T-helper 2 cell (primary cell): ENCODE data around the gene UCK2.
A peak's percentile ranks its signal among the peaks of the same experiment; 100 is the strongest.

Source experiments
- DNase-seq, 5 experiments: peaks; one replicate each; pipeline versions ENCODE4 v3.0.0 to v3.0.0-alpha.2; 2012 to 2022

The UCK2 gene

GRCh38 chr1:165882168-165882837 is 54.9 kb downstream of the UCK2 start:
- DNase-seq: no peak

DNA sequence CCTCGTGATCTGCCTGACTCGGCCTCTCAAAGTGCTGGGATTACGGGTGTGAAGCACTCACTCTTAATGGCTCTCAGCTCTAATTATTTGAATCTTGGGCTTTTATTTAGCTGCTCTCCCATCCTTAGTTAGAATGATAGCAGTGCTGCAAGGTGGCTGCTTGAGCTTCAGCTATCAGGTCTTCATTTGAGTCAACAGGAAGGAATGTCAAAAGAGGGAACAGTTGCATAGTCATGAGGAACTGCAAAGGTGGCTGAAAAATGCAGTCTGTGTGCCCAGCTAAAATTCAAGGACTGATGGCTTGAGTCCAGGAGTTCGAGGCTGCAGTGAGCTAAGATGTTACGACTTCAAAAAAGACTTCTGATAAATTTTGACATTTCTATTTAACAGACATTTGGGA is 55.6 kb downstream of the UCK2 start:
- DNase-seq: no peak

DNA sequence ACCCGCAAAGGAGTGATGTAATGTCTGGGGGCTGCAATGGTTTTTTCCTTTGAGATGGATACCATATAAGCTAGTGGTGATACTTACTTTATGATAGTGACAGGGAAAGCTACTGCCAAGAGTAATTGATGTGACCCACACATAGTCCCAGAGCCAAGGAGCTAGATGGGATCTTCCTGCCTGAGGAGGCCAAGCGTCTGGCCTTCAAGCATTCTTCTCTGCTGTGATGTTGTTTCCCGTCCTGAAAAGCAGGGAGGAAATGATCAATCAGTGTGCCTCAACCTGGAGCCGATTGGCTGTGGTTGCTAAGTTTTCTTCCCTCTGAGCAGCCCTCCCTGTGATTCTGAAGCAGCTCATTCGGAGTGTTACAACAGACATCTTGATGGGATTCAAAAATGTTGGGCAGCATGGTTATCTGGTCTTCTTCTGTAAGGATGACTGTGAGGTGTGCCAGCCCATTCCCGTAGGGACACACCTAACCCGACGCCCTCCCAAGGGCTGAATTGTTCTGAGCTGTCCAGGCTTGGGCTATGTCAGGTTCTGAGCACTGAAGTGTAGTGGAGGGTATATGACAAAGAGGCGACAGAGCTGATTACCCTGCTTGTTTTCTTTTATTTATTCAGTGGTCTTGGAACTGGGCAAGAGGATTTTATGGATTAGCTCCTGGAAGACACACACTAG is 56.7 kb downstream of the UCK2 start:
- no peak for DNase-seq

- no peak for DNase-seq
These were observed 57.4 kb downstream of the UCK2 start for GRCh38 chr1:165884690-165885304.

DNA sequence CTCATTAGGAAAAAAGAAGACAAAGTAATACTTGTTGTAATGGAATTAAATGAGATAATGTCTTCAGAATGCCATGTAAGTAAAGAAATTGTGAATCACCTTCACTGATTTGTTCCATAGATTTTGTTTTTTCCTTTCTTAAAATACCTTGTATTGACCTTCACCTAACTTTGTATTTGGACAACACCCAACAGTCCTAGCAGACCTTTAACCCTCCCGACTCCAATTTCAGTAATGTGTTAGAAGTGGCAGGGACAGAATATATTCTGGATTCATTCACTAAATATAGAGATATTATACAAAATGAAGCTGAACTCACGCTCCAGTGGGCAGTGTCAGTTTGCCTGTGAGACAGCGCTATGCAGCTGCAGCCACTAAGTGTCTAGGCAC is 57.9 kb downstream of the UCK2 start:
- DNase-seq: no peak

- no peak for DNase-seq
These were observed 58.8 kb downstream of the UCK2 start for GRCh38 chr1:165886193-165886592.

DNA sequence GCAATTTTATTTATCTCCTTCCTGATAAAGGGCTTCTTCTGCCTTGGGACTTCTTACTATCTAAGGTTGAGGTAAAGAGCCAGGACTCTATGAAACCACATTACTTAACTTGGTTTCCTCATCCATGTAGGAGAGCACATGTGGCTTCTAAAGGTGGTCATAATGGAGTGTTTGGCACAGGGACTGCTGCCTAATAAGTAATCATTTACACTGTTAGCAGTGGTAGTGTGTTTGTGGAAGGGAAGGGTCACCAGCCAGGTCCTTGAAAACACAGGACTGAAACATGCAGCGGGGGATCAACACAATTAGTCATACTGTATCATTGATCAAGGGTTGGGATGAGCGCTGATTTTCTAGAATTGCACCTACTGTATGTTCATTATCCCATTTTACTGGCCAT is 59.6 kb downstream of the UCK2 start:
- DNase-seq: no peak

GRCh38 chr1:165887877-165888551 is 60.6 kb downstream of the UCK2 start:
- no peak for DNase-seq

GRCh38 chr1:165888552-165888920 is 61.1 kb downstream of the UCK2 start:
- DNase-seq: no peak

- no peak for DNase-seq
These were observed 63.3 kb downstream of the UCK2 start for GRCh38 chr1:165890684-165891083.

- DNase-seq: no peak
These were observed 63.9 kb downstream of the UCK2 start for GRCh38 chr1:165891111-165891860.

GRCh38 chr1:165892935-165893334 is 65.5 kb downstream of the UCK2 start:
- no peak for DNase-seq

- no peak for DNase-seq
These were observed 66.1 kb downstream of the UCK2 start for GRCh38 chr1:165893507-165893906.

DNA sequence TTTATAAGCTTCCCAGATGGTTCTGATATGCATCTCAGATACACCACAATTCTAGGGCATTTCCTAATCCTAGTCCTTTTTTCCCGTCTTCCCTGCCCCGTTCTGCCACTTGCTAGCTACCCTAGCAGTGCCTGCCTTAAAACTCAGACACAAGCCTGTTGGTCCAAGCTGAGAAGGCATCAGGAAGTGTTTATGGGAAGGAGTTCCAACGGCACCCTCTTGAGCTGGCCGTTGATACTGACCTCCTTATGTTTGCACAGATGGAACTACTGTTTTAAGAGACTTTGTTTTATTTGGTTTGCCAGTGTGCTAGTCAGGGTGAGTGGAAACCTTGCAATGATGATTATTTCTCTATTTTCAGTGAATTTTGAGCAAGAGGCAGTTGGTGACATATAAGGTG is 67.2 kb downstream of the UCK2 start:
- DNase-seq: no peak

DNA sequence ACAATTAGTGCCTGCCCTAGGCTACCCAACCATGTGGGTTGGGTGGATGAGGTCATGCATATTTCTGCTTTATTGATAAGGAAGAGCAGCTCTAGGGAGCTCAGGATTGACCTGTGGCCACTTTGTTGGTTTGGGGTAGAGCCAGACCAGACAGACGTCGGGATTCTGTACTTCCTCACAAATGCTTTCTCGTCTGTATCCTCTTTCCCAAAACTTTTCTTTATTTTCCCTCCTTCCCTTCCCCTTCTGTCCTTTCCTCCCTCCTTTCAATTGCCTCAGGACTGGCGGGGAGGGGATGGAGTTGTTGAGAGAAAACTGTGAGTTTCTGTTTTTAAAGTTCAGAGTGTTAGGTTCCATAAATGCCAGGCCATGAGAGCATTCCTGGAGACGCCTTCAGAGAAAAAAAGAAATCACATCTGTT is 68.0 kb downstream of the UCK2 start:
- no peak for DNase-seq

DNA sequence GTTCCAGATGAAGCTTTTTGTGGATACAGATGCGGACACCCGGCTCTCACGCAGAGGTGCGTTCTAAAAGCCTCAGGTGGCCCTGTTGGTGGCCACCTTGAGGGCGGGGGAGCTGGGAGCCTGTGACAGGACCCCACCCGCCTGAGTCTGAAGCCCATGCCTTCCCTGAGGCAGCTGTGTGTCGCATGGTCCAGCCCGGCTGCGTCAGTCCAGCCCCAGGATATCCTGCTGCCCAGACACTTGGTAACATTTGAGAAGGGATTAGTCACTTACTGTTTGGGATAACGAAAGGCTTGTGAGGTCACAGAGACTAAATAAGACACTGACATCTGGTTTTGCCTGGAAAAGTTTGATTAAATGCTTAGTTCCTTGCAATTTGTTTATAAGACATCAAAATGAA is 68.9 kb downstream of the UCK2 start:
- no peak for DNase-seq

DNA sequence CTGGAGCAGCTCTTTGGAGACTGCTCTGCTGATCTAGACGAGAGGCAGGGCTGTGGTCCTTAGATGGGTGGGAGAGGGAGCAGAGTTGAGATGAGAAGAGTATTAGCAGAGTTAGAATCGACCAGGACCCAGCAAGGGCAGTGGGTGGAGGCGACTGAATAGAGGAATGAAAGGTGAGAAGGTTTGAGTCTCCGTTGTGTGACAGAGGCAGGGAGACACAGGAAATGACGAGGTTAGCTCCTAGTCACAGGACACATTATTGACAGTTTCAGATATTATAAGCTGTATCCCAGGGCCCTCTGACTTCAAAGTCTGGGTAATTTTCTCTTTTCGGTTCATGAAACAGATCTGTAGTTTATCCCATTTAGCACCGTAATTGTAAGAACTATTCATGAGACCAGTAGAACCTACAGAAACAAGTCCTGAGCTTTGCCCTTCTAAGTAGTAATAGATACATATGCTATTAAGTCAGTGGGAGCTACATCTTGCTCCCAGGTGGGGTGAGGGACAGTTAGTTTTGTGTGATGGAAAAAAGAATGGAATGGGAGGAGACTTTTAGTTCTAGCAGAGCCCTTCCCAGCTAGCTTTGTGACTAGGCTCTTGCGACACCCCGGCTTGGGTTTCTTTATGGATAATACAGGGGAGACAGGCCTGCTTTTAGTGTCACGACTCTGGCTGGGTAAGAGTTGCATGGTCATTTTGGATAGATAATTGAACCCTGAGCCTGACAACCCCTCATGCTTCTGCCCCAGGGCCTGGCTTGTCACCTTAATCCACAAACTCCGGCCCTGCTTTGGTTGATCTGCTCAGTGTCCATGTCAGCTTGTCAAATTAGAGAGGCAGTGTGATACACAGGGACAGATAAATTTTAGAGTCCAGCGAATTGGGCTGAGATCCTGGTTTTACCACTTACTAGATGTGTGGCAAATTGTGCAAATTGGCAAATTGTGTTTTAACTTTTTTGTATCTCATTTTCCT is 70.2 kb downstream of the UCK2 start:
- DNase-seq: peak in 1 of 5 experiments; percentile 69

- no peak for DNase-seq
These were observed 71.4 kb downstream of the UCK2 start for GRCh38 chr1:165898837-165899236.

GRCh38 chr1:165899461-165899941 is 72.1 kb downstream of the UCK2 start:
- no peak for DNase-seq

DNA sequence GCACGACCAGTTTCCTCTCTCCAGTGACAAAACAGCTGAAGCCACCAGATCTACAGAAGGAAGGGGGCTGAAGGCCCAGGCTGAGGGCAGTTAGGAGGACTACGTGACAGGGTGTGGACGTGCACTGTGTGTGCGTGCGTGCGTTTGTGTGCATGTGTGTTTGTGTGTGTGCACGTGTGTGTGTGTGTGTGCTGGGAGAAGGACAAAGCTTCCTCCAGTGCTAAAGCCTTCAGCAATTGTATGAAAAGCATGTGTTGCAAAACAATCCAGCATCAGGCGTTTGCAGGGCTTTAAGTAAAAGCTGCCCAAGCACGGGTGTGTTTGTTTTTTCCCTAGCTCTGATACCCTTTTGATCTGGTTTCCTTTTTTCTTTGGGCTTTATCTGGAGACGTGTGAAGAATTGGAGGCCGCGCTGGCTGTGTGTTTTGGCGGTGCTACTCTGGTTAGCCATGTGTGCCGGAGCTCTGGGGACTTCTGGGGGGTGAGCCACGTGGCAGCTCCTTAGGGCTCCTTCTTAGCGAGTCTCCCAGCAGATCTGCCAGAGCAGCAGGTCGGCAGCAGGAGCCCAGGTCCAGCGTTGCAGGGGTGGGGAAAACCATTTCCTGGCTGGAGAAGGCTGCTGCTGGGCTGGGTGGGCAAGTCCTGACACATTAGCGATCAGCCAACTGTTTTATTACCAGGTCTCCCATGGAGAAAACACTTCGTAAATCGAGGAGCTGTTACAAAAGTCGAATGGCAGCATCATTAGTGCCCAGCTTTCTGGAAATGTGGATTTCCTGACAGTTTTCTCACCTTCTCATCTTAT is 73.4 kb downstream of the UCK2 start:
- DNase-seq: no peak

DNA sequence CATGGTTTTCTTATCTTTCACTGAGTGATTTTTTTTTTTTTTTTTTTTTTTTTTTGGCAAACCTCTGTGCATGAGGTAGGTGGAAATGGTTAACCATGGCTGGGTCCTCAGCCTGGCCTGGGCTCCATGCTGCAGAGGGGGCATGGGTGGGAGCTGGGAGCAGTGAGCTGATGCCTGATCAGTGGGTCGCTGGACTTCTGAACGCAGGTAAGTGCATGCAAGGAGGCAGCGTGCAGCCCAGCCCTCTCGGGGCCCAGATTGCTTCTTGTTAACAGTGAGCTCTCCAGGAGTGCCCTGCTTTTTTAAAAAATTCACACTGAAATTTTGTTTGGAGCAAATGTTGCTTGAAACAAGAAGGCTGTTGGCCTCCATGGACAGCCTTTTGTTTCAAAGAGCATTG is 75.2 kb downstream of the UCK2 start:
- peak in 1 of 5 experiments; percentile 21 for DNase-seq
